Neural crest cell (in vitro differentiated cells): ENCODE data around the gene LMAN2. TPM values are rescaled to one million over a fixed set of nuclear protein-coding genes. Genes with fewer than 3 reads are reported as not detected.
"Not testable (repeated sequence)": the region's sequence is repeated elsewhere in the genome, so short reads cannot be mapped to it uniquely, and the experiment has no call there.

Source experiments
- DNase-seq: peaks from one replicate; pipeline ENCODE4 v3.0.0; 2021; ENCODE audit warnings: low read depth, mixed read lengths, low spot score
- H3K27ac Mint-ChIP-seq: one replicate; pipeline ENCODE4 v1.8.0; 2021; ENCODE audit warnings: mild to moderate bottlenecking, mixed read lengths; ENCODE audit not compliant: unreplicated experiment
- H3K27me3 Mint-ChIP-seq: 2 replicates; pipeline ENCODE4 v1.8.0; 2021; ENCODE audit warnings: low read depth, mild to moderate bottlenecking, mixed read lengths
- H3K36me3 Mint-ChIP-seq: 2 replicates; pipeline ENCODE4 v1.8.0; 2021; ENCODE audit warnings: low read depth, mild to moderate bottlenecking, mixed read lengths
- H3K4me1 Mint-ChIP-seq: 2 replicates; pipeline ENCODE4 v1.8.0; 2021; ENCODE audit warnings: mixed read lengths
- H3K4me3 Mint-ChIP-seq: one replicate; pipeline ENCODE4 v1.8.0; 2021; ENCODE audit warnings: mild to moderate bottlenecking, mixed read lengths
- H3K9me3 Mint-ChIP-seq: 2 replicates; pipeline ENCODE4 v1.8.0; 2021; ENCODE audit warnings: mixed read lengths
- CTCF ChIP-seq: fragments of 200-600 bp; sonication (generic); conservative IDR thresholded peaks from 2 replicates; pipeline ENCODE4 v1.5.0; 2021; ENCODE audit warnings: antibody characterized with exemption, mild to moderate bottlenecking
- total RNA-seq: library from RNA; stranded (reverse); gene quantifications from 2 replicates; pipeline ENCODE4 v1.2.1, GENCODE V29; 2021

The LMAN2 gene
- total RNA-seq, 1 donor from 2014 or later = 80.5 TPM

- H3K4me1 Mint-ChIP-seq = peaks cover 5% of the 10 kb centered on the region
- H3K27ac Mint-ChIP-seq = peak overlapping the region; percentile 67
- H3K9me3 Mint-ChIP-seq = no peaks in the 10 kb centered on the region
- TF ChIP-seq CTCF = no peak
- no peak for DNase-seq
- no peak overlapping the region for H3K4me3 Mint-ChIP-seq
- H3K36me3 Mint-ChIP-seq = no peaks in the 10 kb centered on the region
- peaks cover under 1% of the 10 kb centered on the region for H3K27me3 Mint-ChIP-seq
Observed at GRCh38 chr5:177377851-177378776, 26.6 kb upstream of the LMAN2 start.

- TF ChIP-seq CTCF = no peak
- no peak overlapping the region for H3K4me3 Mint-ChIP-seq
- H3K36me3 Mint-ChIP-seq = no peaks in the 10 kb centered on the region
- H3K9me3 Mint-ChIP-seq = no peaks in the 10 kb centered on the region
- H3K27me3 Mint-ChIP-seq = no peaks in the 10 kb centered on the region
- peaks cover 6% of the 10 kb centered on the region for H3K4me1 Mint-ChIP-seq
- no peak for DNase-seq
- peak overlapping the region; percentile 27 for H3K27ac Mint-ChIP-seq
Observed at GRCh38 chr5:177376107-177376506, 24.6 kb upstream of the LMAN2 start.

GRCh38 chr5:177375516-177375915, 24.0 kb upstream of the LMAN2 start:
- H3K36me3 Mint-ChIP-seq = not testable (repeated sequence)

GRCh38 chr5:177374211-177374610, 22.7 kb upstream of the LMAN2 start:
- Mint-ChIP-seq H3K27me3 (no peaks in the 10 kb centered on the region), H3K4me1 (peaks cover 7% of the 10 kb centered on the region), H3K36me3 (no peaks in the 10 kb centered on the region), H3K4me3 (no peak overlapping the region), H3K27ac (no peak overlapping the region), H3K9me3 (no peaks in the 10 kb centered on the region)
- no peak for TF ChIP-seq CTCF
- no peak for DNase-seq

More at GRCh38 chr5:177375516-177375915, 24.0 kb upstream of the LMAN2 start:
- not testable (repeated sequence) for DNase-seq, H3K27me3 Mint-ChIP-seq, H3K4me1 Mint-ChIP-seq, H3K4me3 Mint-ChIP-seq, H3K9me3 Mint-ChIP-seq, H3K27ac Mint-ChIP-seq

GRCh38 chr5:177373806-177374205, 22.3 kb upstream of the LMAN2 start:
- Mint-ChIP-seq H3K27ac (no peak overlapping the region), H3K4me3 (no peak overlapping the region), H3K9me3 (no peaks in the 10 kb centered on the region), H3K36me3 (no peaks in the 10 kb centered on the region), H3K27me3 (peaks cover 3% of the 10 kb centered on the region), H3K4me1 (peaks cover 11% of the 10 kb centered on the region)
- DNase-seq = no peak
- TF ChIP-seq CTCF = no peak

GRCh38 chr5:177372910-177373309, 21.4 kb upstream of the LMAN2 start:
- TF ChIP-seq CTCF = no peak
- DNase-seq = no peak
- Mint-ChIP-seq H3K4me1 (peaks cover 16% of the 10 kb centered on the region), H3K27ac (no peak overlapping the region), H3K4me3 (no peak overlapping the region), H3K27me3 (peaks cover 9% of the 10 kb centered on the region), H3K36me3 (no peaks in the 10 kb centered on the region), H3K9me3 (no peaks in the 10 kb centered on the region)
